CD14-positive monocyte (primary cell): ENCODE data around the gene FAM227B. TPM values are rescaled to one million over a fixed set of nuclear protein-coding genes. Genes with fewer than 3 reads are reported as not detected.

ENCODE experiments used
- DNase-seq, 3 donors: peaks; one replicate each; pipeline ENCODE4 v3.0.0-alpha.2; 2011 to 2022
- H2AFZ ChIP-seq: 2 replicates; pipeline ENCODE4 v1.6.0; 2012; ENCODE audit warnings: mild to moderate bottlenecking, low read depth, low read length, inconsistent platforms; ENCODE audit not compliant: insufficient read depth, poor library complexity, severe bottlenecking
- H3K27ac ChIP-seq, 2 donors: 1 replicate in 1 of 2; 2 replicates in 1 of 2; pipeline ENCODE4 v1.5.1; 2012 to 2013; ENCODE audit warnings: low read length in 2 of 2, control low read depth in 1 of 2, inconsistent platforms in 1 of 2, low read depth in 1 of 2, mild to moderate bottlenecking in 1 of 2
- H3K27me3 ChIP-seq, 2 donors: one replicate each; pipeline versions ENCODE4 v1.6.0 to v1.6.1; 2011 to 2013; ENCODE audit warnings: low read length in 2 of 2; ENCODE audit not compliant: control insufficient read depth in 2 of 2, insufficient read depth in 2 of 2
- H3K36me3 ChIP-seq, 2 donors: replicated peaks in 1 of 2; 1 replicate in 1 of 2; 2 replicates in 1 of 2; pipeline versions ENCODE4 v1.5.1 to v1.6.1; 2012 to 2013; ENCODE audit warnings: low read length in 2 of 2, control low read depth in 1 of 2, inconsistent platforms in 1 of 2, mild to moderate bottlenecking in 1 of 2; ENCODE audit not compliant: insufficient read depth in 2 of 2, control insufficient read depth in 1 of 2
- H3K4me1 ChIP-seq, 2 donors: 1 replicate in 1 of 2; 2 replicates in 1 of 2; pipeline versions ENCODE4 v1.5.1 to v1.6.1; 2012 to 2013; ENCODE audit warnings: low read length in 2 of 2, control low read depth in 1 of 2, inconsistent platforms in 1 of 2, mild to moderate bottlenecking in 1 of 2, moderate library complexity in 1 of 2; ENCODE audit not compliant: insufficient read depth in 2 of 2, control insufficient read depth in 1 of 2
- H3K4me2 ChIP-seq: replicated peaks from 2 replicates; pipeline ENCODE3; 2012; ENCODE audit warnings: low read length, moderate library complexity, mild to moderate bottlenecking; ENCODE audit not compliant: poor library complexity, severe bottlenecking; ENCODE audit errors: extremely low read depth
- H3K4me3 ChIP-seq, 3 experiments: fragments of 200-600 bp in 1 of 3; sonication (generic) in 1 of 3; replicated peaks in 1 of 3; 1 replicate in 2 of 3; 2 replicates in 1 of 3; pipeline ENCODE4 v1.5.1; 2011 to 2013; ENCODE audit warnings: low read length in 3 of 3, mild to moderate bottlenecking in 3 of 3, control low read depth in 2 of 3, low read depth in 2 of 3, inconsistent platforms in 1 of 3, moderate library complexity in 1 of 3
- H3K79me2 ChIP-seq: 2 replicates; pipeline ENCODE4 v1.6.0; 2012; ENCODE audit warnings: mild to moderate bottlenecking, control low read depth, inconsistent platforms, low read length, moderate library complexity; ENCODE audit not compliant: insufficient read depth
- H3K9ac ChIP-seq: 2 replicates; pipeline ENCODE4 v1.6.0; 2017; ENCODE audit warnings: low read length, mild to moderate bottlenecking; ENCODE audit not compliant: insufficient read depth, poor library complexity, severe bottlenecking
- H3K9me3 ChIP-seq, 2 donors: replicated peaks in 1 of 2; 1 replicate in 1 of 2; 2 replicates in 1 of 2; pipeline versions ENCODE4 v1.5.1 to v1.6.1; 2012 to 2013; ENCODE audit warnings: low read length in 2 of 2, control low read depth in 1 of 2; ENCODE audit not compliant: control insufficient read depth in 1 of 2, insufficient read depth in 1 of 2
- H4K20me1 ChIP-seq: 2 replicates; pipeline ENCODE4 v1.6.0; 2012; ENCODE audit warnings: mild to moderate bottlenecking, low read length, control low read depth, moderate library complexity; ENCODE audit not compliant: insufficient read depth
- H3K27ac Mint-ChIP-seq, 7 donors: one replicate each; pipeline ENCODE4 v1.8.0; 2020; ENCODE audit warnings: mild to moderate bottlenecking in 7 of 7, mixed read lengths in 7 of 7, moderate library complexity in 6 of 7, inconsistent platforms in 2 of 7
- H3K27me3 Mint-ChIP-seq, 3 donors: one replicate each; pipeline ENCODE4 v1.8.0; 2021 to 2022; ENCODE audit warnings: low read depth in 3 of 3, mild to moderate bottlenecking in 3 of 3, mixed read lengths in 3 of 3, moderate library complexity in 3 of 3, inconsistent platforms in 1 of 3
- H3K36me3 Mint-ChIP-seq, 2 donors: one replicate each; pipeline ENCODE4 v1.8.0; 2020; ENCODE audit warnings: mixed read lengths in 2 of 2, inconsistent platforms in 1 of 2, mild to moderate bottlenecking in 1 of 2
- H3K4me1 Mint-ChIP-seq: one replicate; pipeline ENCODE4 v1.8.0; 2020; ENCODE audit warnings: mild to moderate bottlenecking, mixed read lengths
- H3K4me3 Mint-ChIP-seq, 2 donors: one replicate each; pipeline ENCODE4 v1.8.0; 2020; ENCODE audit warnings: mild to moderate bottlenecking in 2 of 2, mixed read lengths in 2 of 2, moderate library complexity in 1 of 2
- H3K9me3 Mint-ChIP-seq, 7 donors: one replicate each; pipeline ENCODE4 v1.8.0; 2020 to 2022; ENCODE audit warnings: mixed read lengths in 7 of 7, mild to moderate bottlenecking in 6 of 7, moderate library complexity in 6 of 7, inconsistent platforms in 2 of 7
- WGBS: methylation state at CpG from one replicate; pipeline ENCODE4 v1.1.5; 2013; ENCODE audit warnings: missing lambda C conversion rate; ENCODE audit not compliant: insufficient coverage; 5-methylcytosine and 5-hydroxymethylcytosine counted together
- intact Hi-C, 2 donors: fragments of 100-400 bp; cut with micrococcal nuclease; formaldehyde crosslinking; loops; one replicate each; pipeline versions ENCODE4 v1.15.0 to v1.15.1; 2023
- polyA plus RNA-seq, 3 donors: library from polyadenylated mRNA; depleted of rRNA in 1 of 3; unstranded in 2 of 3; stranded (reverse) in 1 of 3; fragments of 300-500 nt in 2 of 3; fragments of >200 nt in 1 of 3; fragmentation: Illumina TruSeq in 2 of 3; gene quantifications; 1 replicate in 2 of 3; 2 replicates in 1 of 3; pipeline ENCODE4 v1.2.3, GENCODE V29; 2012 to 2021
- TF ChIP-seq, protein P1 (sequence below): fragments of 200-600 bp; IDR thresholded peaks from one replicate; pipeline ENCODE4 v1.8.0; 2022; ENCODE audit warnings: antibody characterized with exemption, mild to moderate bottlenecking

The FAM227B gene
- polyA plus RNA-seq, 3 donors = 0.28 to 0.72 (median 0.49) TPM

DNA sequence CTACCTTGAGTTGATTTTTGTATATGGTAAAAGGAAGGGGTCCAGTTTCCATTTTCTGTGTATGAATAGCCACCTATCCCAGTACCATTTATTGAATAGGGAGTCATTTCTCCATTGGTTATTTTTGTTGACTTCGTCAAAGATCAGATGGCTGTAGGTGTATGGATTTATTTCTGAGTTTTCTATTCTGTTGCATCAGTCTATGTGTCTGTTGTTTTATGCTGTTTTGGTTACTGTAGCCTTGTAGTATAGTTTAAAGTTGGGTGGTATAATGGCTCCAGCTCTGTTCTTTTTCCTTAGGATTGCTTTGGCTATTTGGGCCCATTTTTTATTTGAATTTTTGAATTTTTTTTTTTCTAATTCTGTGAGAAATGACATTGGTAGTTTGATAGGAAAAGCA lies 323.0 kb downstream of the FAM227B start:
- H3K9me3 ChIP-seq = no peaks in the 10 kb centered on the region
- no CpG with 5 or more reads among the region's 1 CpG for WGBS

GRCh38 chr15:49296258-49296657 lies 324.4 kb downstream of the FAM227B start:
- no peaks in the 10 kb centered on the region for H3K27me3 ChIP-seq
- no peak overlapping the region for H3K4me3 ChIP-seq
- H3K4me3 Mint-ChIP-seq = no peak overlapping the region
- H3K27ac Mint-ChIP-seq = peak overlapping the region in 1 of 7 donors; percentile 40
- H3K79me2 ChIP-seq = peaks cover 2% of the 10 kb centered on the region
- peaks cover 17 to 37% of the 10 kb centered on the region in 2 donors for H3K36me3 ChIP-seq
- no peak for DNase-seq
- H3K4me2 ChIP-seq = no peak overlapping the region
- WGBS = no CpG with 5 or more reads among the region's 1 CpG
- H3K9ac ChIP-seq = no peak overlapping the region
- no peaks in the 10 kb centered on the region for H3K4me1 Mint-ChIP-seq
- no peak overlapping the region for H2AFZ ChIP-seq
- H3K9me3 ChIP-seq = no peaks in the 10 kb centered on the region
- H3K27me3 Mint-ChIP-seq = no peaks in the 10 kb centered on the region
- TF ChIP-seq, protein P1, sequence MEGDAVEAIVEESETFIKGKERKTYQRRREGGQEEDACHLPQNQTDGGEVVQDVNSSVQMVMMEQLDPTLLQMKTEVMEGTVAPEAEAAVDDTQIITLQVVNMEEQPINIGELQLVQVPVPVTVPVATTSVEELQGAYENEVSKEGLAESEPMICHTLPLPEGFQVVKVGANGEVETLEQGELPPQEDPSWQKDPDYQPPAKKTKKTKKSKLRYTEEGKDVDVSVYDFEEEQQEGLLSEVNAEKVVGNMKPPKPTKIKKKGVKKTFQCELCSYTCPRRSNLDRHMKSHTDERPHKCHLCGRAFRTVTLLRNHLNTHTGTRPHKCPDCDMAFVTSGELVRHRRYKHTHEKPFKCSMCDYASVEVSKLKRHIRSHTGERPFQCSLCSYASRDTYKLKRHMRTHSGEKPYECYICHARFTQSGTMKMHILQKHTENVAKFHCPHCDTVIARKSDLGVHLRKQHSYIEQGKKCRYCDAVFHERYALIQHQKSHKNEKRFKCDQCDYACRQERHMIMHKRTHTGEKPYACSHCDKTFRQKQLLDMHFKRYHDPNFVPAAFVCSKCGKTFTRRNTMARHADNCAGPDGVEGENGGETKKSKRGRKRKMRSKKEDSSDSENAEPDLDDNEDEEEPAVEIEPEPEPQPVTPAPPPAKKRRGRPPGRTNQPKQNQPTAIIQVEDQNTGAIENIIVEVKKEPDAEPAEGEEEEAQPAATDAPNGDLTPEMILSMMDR = no peak
- H3K9me3 Mint-ChIP-seq = peaks cover 0 to 15% (median 5%) of the 10 kb centered on the region in 7 donors
- H3K36me3 Mint-ChIP-seq = peaks cover 73 to 74% of the 10 kb centered on the region in 2 donors
- no peaks in the 10 kb centered on the region for H4K20me1 ChIP-seq
- H3K4me1 ChIP-seq = no peaks in the 10 kb centered on the region
- no peak overlapping the region for H3K27ac ChIP-seq
- intact Hi-C loops = no loop called here

More for the DNA sequence above, 323.0 kb downstream of the FAM227B start:
- H3K4me3 ChIP-seq = no peak overlapping the region
- H3K9ac ChIP-seq = no peak overlapping the region
- H3K4me2 ChIP-seq = no peak overlapping the region
- DNase-seq = no peak
- TF ChIP-seq, protein P1 = no peak
- H3K79me2 ChIP-seq = peaks cover 2% of the 10 kb centered on the region
- intact Hi-C loops = no loop called here
- no peaks in the 10 kb centered on the region for H4K20me1 ChIP-seq
- Mint-ChIP-seq H3K4me1 (no peaks in the 10 kb centered on the region), H3K9me3 (peaks cover 0 to 15% (median 5%) of the 10 kb centered on the region in 7 donors), H3K36me3 (peaks cover 72 to 73% of the 10 kb centered on the region in 2 donors), H3K27ac (no peak overlapping the region), H3K4me3 (no peak overlapping the region), H3K27me3 (no peaks in the 10 kb centered on the region)
- no peak overlapping the region for H2AFZ ChIP-seq
- H3K4me1 ChIP-seq = no peaks in the 10 kb centered on the region
- H3K27ac ChIP-seq = no peak overlapping the region
- H3K36me3 ChIP-seq = peaks cover 10 to 39% of the 10 kb centered on the region in 2 donors
- H3K27me3 ChIP-seq = no peaks in the 10 kb centered on the region
